ENCODE measurements around the gene LDHD. TPM values are rescaled to one million over a fixed set of nuclear protein-coding genes. Genes with fewer than 3 reads are reported as not detected.

Gene LDHD
- total RNA-seq, 2 experiments from 2014 or later, result not detected

DNA sequence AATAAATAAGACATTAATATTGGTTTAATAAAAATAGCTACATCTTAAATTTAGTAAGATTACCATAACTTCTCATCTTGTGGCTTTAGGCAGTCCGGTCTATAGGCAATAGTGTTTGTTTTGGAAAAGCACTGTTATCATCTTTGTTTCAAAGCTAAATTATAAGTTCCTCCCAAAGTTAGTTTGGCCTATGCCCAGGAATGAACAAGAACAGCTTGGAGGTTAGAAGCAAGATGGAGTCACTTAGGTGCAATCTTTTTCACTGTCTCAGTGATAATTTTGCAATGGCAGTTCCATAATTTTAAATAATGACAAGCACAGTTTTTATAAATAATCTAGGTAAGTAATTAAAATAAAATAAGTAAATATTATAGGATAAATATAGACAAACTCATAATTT lies 6.0 kb upstream of the LDHD start:
- H3K27ac Mint-ChIP-seq, result no peak overlapping the region
- peaks cover 2% of the 10 kb centered on the region for H3K36me3 Mint-ChIP-seq
- no peaks in the 10 kb centered on the region for H3K4me1 Mint-ChIP-seq
- H3K9me3 Mint-ChIP-seq, result peaks cover 15% of the 10 kb centered on the region
- H3K27me3 Mint-ChIP-seq, result no peaks in the 10 kb centered on the region
- no peak for DNase-seq
- no peak overlapping the region for H3K4me3 Mint-ChIP-seq

GRCh38 chr16:75121949-75122568 lies 5.5 kb upstream of the LDHD start:
- H3K27ac Mint-ChIP-seq, result no peak overlapping the region
- DNase-seq, result no peak
- no peaks in the 10 kb centered on the region for H3K4me1 Mint-ChIP-seq
- no peaks in the 10 kb centered on the region for H3K27me3 Mint-ChIP-seq
- H3K36me3 Mint-ChIP-seq, result no peaks in the 10 kb centered on the region
- H3K4me3 Mint-ChIP-seq, result no peak overlapping the region
- peaks cover 10% of the 10 kb centered on the region for H3K9me3 Mint-ChIP-seq

DNA sequence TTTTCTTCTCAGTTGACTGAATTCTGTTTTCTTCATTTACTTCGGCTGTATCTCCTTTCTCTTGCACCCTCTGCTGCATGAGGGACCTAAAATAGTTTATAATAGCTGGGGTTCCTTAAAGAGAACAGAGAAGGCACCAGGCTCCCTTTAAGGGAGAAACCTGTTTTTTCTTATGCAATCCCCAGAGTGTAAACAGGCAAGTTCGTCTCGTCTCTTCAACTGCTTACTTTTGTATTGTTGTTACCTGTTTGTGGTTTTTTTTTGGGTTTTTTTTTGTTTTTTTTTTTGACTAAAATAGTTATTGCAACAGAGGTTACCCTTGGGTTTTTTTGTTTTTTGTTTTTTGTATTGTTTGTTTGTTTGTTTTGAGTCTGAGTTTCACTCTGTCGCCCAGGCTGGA lies 3.7 kb upstream of the LDHD start:
- DNase-seq, result no peak
- Mint-ChIP-seq H3K9me3 (peaks cover 8% of the 10 kb centered on the region), H3K27ac (no peak overlapping the region), H3K4me3 (no peak overlapping the region), H3K4me1 (no peaks in the 10 kb centered on the region), H3K27me3 (no peaks in the 10 kb centered on the region), H3K36me3 (no peaks in the 10 kb centered on the region)

- Mint-ChIP-seq H3K36me3 (no peaks in the 10 kb centered on the region), H3K4me1 (no peaks in the 10 kb centered on the region), H3K27ac (no peak overlapping the region), H3K27me3 (no peaks in the 10 kb centered on the region), H3K4me3 (no peak overlapping the region), H3K9me3 (peaks cover 8% of the 10 kb centered on the region)
- DNase-seq, result no peak
Observed at GRCh38 chr16:75118943-75119539, 2.5 kb upstream of the LDHD start.

- peaks cover under 1% of the 10 kb centered on the region for H3K4me1 Mint-ChIP-seq
- no peak for DNase-seq
- no peaks in the 10 kb centered on the region for H3K36me3 Mint-ChIP-seq
- no peak overlapping the region for H3K4me3 Mint-ChIP-seq
- peaks cover 14% of the 10 kb centered on the region for H3K27me3 Mint-ChIP-seq
- peaks cover 1% of the 10 kb centered on the region for H3K9me3 Mint-ChIP-seq
- H3K27ac Mint-ChIP-seq, result no peak overlapping the region
Observed at GRCh38 chr16:75116911-75117245, 298 bp upstream of the LDHD start.

DNA sequence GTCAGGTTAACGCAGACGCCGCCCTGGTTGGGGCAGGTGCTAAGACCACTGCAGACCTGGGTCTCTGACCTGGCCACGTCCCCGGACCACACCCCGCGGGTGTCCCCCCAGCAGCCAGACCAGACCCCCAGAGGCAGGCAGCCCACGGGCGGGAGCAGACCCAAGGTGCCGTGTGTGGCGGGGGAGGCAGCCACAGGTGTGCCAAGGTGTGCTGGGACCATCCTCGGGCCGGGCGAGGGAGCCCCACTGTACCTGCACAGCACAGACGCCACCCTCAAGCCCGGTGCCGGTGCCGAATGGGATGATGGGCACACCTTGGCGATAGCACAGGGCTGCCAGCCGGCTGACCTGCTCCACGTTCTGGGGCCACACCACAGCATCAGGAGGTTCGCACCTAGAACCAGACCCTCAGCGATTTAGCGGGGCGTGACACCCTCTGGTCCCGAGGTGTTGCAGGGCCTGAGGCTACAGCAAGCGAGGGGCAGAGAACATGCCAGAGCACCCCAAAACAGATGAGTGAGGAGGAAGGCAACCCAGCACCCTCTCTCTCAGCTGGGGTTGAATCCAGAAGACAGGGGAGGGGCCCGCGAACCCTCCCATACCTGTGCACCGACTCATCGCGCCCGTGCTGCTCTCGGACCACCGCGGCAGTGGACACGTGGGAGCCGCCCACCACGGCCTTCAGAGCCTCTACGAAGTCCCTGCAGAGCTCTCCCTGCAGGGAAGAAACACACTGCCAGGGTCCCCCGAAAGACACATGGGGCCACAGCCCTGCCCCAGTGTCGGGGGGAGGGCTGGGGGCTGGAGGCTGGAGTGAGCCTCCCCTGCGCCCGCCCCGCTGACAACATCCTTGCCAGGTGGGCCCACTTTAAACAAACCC lies 1.4 kb downstream of the LDHD start:
- peaks cover 17% of the 10 kb centered on the region for H3K4me1 Mint-ChIP-seq
- no peaks in the 10 kb centered on the region for H3K9me3 Mint-ChIP-seq
- no peak for DNase-seq
- H3K4me3 Mint-ChIP-seq, result no peak overlapping the region
- H3K27me3 Mint-ChIP-seq, result peaks cover 18% of the 10 kb centered on the region
- no peak overlapping the region for H3K27ac Mint-ChIP-seq
- no peaks in the 10 kb centered on the region for H3K36me3 Mint-ChIP-seq

- no peak overlapping the region for H3K4me3 Mint-ChIP-seq
- peaks cover 18% of the 10 kb centered on the region for H3K27me3 Mint-ChIP-seq
- H3K27ac Mint-ChIP-seq, result no peak overlapping the region
- H3K9me3 Mint-ChIP-seq, result no peaks in the 10 kb centered on the region
- peaks cover 25% of the 10 kb centered on the region for H3K4me1 Mint-ChIP-seq
- no peaks in the 10 kb centered on the region for H3K36me3 Mint-ChIP-seq
- no peak for DNase-seq
Observed at GRCh38 chr16:75114179-75114945, 2.2 kb downstream of the LDHD start.

DNA sequence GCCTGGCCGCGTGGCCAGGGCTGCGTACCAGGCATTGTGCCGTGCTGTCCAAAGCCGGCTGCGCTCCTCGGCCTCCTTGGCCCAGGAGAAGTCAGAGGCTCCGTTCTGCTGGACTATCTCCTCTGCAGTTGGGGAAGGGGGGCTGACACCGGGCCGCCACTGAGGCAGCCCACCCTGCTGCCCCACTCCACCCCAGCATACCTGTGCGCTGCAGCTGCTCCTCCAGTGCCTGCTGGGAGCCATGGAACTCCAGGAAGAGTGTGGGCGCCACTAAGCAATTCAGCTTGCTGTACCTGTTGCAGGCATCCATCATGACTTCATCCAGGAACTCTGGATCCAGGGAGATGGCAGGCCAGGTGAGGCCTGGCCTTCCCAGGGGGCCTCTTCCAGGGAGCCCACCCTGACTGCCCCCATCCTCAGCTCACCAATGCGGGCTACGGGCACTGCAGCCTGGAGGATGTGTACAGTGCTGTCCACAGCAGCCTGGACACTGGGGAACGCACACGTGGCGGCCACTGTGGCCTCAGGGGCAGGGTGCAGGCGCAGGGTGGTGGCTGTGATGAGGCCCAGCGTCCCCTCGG lies 2.9 kb downstream of the LDHD start:
- Mint-ChIP-seq H3K4me3 (no peak overlapping the region), H3K4me1 (peaks cover 32% of the 10 kb centered on the region), H3K36me3 (no peaks in the 10 kb centered on the region), H3K27ac (no peak overlapping the region), H3K27me3 (peaks cover 18% of the 10 kb centered on the region), H3K9me3 (no peaks in the 10 kb centered on the region)
- DNase-seq, result no peak

GRCh38 chr16:75112734-75113491 lies 3.7 kb downstream of the LDHD start:
- Mint-ChIP-seq H3K4me3 (no peak overlapping the region), H3K4me1 (peaks cover 37% of the 10 kb centered on the region), H3K9me3 (no peaks in the 10 kb centered on the region), H3K27me3 (peaks cover 18% of the 10 kb centered on the region), H3K27ac (no peak overlapping the region), H3K36me3 (peaks cover 3% of the 10 kb centered on the region)
- DNase-seq, result no peak

GRCh38 chr16:75111961-75112733 lies 4.4 kb downstream of the LDHD start:
- H3K36me3 Mint-ChIP-seq, result peaks cover 3% of the 10 kb centered on the region
- no peak overlapping the region for H3K4me3 Mint-ChIP-seq
- peaks cover 18% of the 10 kb centered on the region for H3K27me3 Mint-ChIP-seq
- no peak for DNase-seq
- H3K27ac Mint-ChIP-seq, result no peak overlapping the region
- no peaks in the 10 kb centered on the region for H3K9me3 Mint-ChIP-seq
- peaks cover 38% of the 10 kb centered on the region for H3K4me1 Mint-ChIP-seq

GRCh38 chr16:75111514-75111940 lies 5.1 kb downstream of the LDHD start:
- H3K4me1 Mint-ChIP-seq, result peaks cover 38% of the 10 kb centered on the region

DNA sequence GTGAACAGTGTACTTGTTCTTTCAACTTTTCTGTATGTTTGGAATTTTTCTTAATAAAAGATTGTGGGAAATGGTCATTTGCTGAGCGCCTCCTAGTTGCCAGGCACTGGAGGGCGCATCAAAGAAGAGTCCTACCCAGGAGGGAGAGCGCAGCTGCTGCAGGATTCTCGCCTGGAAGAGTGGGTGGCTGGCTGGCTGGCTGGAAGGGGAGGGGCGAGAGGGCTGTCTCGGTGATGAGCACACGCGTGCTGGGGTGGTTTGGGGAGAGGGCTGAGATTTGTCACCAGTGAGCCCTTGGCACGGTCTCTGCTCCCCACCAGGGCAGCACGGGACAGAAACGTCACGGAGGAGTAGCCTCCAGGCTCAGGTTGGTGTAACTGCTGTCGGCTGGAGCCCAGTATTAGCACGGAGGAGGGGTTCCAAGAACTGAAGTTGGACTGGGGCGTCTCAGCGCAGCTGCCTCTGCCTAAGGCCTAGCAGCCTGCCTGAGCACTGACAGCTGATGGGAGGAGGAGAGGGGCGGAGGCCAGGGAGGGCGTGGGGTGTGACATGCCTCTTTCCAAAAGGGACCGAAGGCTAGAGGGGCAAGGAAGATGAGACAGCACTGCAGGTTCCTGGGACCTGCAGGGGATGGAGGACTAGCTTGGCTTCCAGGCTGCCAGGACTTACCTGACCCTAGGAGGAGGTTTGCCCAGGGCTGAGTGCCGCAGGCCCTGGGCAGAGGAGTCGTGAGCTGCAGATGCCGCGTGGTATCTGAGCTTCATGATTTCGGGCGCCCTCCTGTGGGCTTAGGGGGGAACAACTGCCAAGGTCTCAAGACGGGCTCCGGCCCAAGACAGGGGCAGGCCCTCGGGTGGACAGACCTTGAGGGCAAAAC lies 5.7 kb downstream of the LDHD start:
- DNase-seq, result peak; percentile 74
- Mint-ChIP-seq H3K4me3 (peak overlapping the region; percentile 25), H3K27ac (peak overlapping the region; percentile 54), H3K27me3 (peaks cover 18% of the 10 kb centered on the region), H3K36me3 (peaks cover 3% of the 10 kb centered on the region), H3K4me1 (peaks cover 38% of the 10 kb centered on the region), H3K9me3 (no peaks in the 10 kb centered on the region)

More at GRCh38 chr16:75111514-75111940, 5.1 kb downstream of the LDHD start:
- Mint-ChIP-seq H3K27me3 (peaks cover 18% of the 10 kb centered on the region), H3K4me3 (no peak overlapping the region), H3K9me3 (no peaks in the 10 kb centered on the region), H3K27ac (no peak overlapping the region), H3K36me3 (peaks cover 3% of the 10 kb centered on the region)
- no peak for DNase-seq

- peak overlapping the region; percentile 29 for H3K4me3 Mint-ChIP-seq
- DNase-seq, result no peak
- no peaks in the 10 kb centered on the region for H3K9me3 Mint-ChIP-seq
- H3K27ac Mint-ChIP-seq, result peak overlapping the region; percentile 26
- H3K4me1 Mint-ChIP-seq, result peaks cover 38% of the 10 kb centered on the region
- H3K36me3 Mint-ChIP-seq, result peaks cover 3% of the 10 kb centered on the region
- peaks cover 18% of the 10 kb centered on the region for H3K27me3 Mint-ChIP-seq
Observed at GRCh38 chr16:75109732-75110243, 6.8 kb downstream of the LDHD start.
